HEK293 (cell line): ENCODE data around the gene ABCA1.

Experiments
- GLI4 ChIP-seq: fragments of 450-650 bp; formaldehyde crosslinking; IDR thresholded peaks from 2 replicates; pipeline ENCODE4 v1.5.1; 2016; ENCODE audit warnings: missing biosample characterization, missing genetic modification characterization
- GLIS2 ChIP-seq: fragments of 450-650 bp; formaldehyde crosslinking; IDR thresholded peaks from 2 replicates; pipeline ENCODE4 v1.5.1; 2016; ENCODE audit warnings: missing biosample characterization, missing genetic modification characterization
- KLF9 ChIP-seq: fragments of 450-650 bp; formaldehyde crosslinking; IDR thresholded peaks from 2 replicates; pipeline ENCODE4 v1.5.1; 2016; ENCODE audit warnings: missing biosample characterization, missing genetic modification characterization, low read depth
- SCRT2 ChIP-seq: fragments of 450-650 bp; formaldehyde crosslinking; IDR thresholded peaks from 2 replicates; pipeline ENCODE4 v1.5.1; 2016; ENCODE audit warnings: missing biosample characterization, missing genetic modification characterization
- SP2 ChIP-seq: fragments of 450-650 bp; formaldehyde crosslinking; IDR thresholded peaks from 2 replicates; pipeline ENCODE4 v1.5.1; 2016; ENCODE audit warnings: missing biosample characterization, missing genetic modification characterization
- SP3 ChIP-seq: fragments of 450-650 bp; formaldehyde crosslinking; IDR thresholded peaks from 2 replicates; pipeline ENCODE4 v1.5.1; 2016; ENCODE audit warnings: missing biosample characterization, missing genetic modification characterization
- WT1 ChIP-seq: fragments of 450-650 bp; formaldehyde crosslinking; IDR thresholded peaks from 2 replicates; pipeline ENCODE4 v1.5.1; 2016; ENCODE audit warnings: missing biosample characterization, missing genetic modification characterization
- ZBTB17 ChIP-seq: fragments of 450-650 bp; formaldehyde crosslinking; IDR thresholded peaks from 2 replicates; pipeline ENCODE4 v1.5.1; 2016; ENCODE audit warnings: missing biosample characterization, missing genetic modification characterization
- ZBTB8A ChIP-seq: fragments of 450-650 bp; formaldehyde crosslinking; IDR thresholded peaks from 2 replicates; pipeline ENCODE4 v1.5.1; 2016; ENCODE audit warnings: missing biosample characterization, missing genetic modification characterization
- ZIC2 ChIP-seq: fragments of 450-650 bp; formaldehyde crosslinking; IDR thresholded peaks from 2 replicates; pipeline ENCODE4 v1.5.1; 2016; ENCODE audit warnings: missing biosample characterization, missing genetic modification characterization
- ZNF140 ChIP-seq: fragments of 450-650 bp; formaldehyde crosslinking; IDR thresholded peaks from 2 replicates; pipeline ENCODE4 v1.5.1; 2016; ENCODE audit warnings: missing biosample characterization, missing genetic modification characterization
- ZNF211 ChIP-seq: fragments of 450-650 bp; formaldehyde crosslinking; IDR thresholded peaks from 2 replicates; pipeline ENCODE4 v1.5.1; 2016; ENCODE audit warnings: low read depth, missing biosample characterization, missing genetic modification characterization
- ZNF335 ChIP-seq: fragments of 450-650 bp; formaldehyde crosslinking; conservative IDR thresholded peaks from 2 replicates; pipeline ENCODE4 v1.5.1; 2016; ENCODE audit warnings: missing biosample characterization, missing genetic modification characterization
- ZNF394 ChIP-seq: fragments of 450-650 bp; formaldehyde crosslinking; IDR thresholded peaks from 2 replicates; pipeline ENCODE4 v1.5.1; 2016; ENCODE audit warnings: missing biosample characterization, missing genetic modification characterization, mild to moderate bottlenecking, moderate library complexity, borderline replicate concordance
- ZNF404 ChIP-seq: fragments of 450-650 bp; formaldehyde crosslinking; IDR thresholded peaks from 2 replicates; pipeline ENCODE4 v1.5.1; 2017; ENCODE audit warnings: missing biosample characterization, missing genetic modification characterization
- ZNF530 ChIP-seq: fragments of 450-650 bp; formaldehyde crosslinking; IDR thresholded peaks from 2 replicates; pipeline ENCODE4 v1.5.1; 2016; ENCODE audit warnings: low read depth, missing biosample characterization, missing genetic modification characterization
- ZNF561 ChIP-seq: fragments of 450-650 bp; IDR thresholded peaks from 2 replicates; pipeline ENCODE4 v1.5.1; 2018; ENCODE audit warnings: missing biosample characterization, missing genetic modification characterization, borderline replicate concordance
- ZNF600 ChIP-seq: fragments of 450-650 bp; formaldehyde crosslinking; IDR thresholded peaks from 2 replicates; pipeline ENCODE4 v1.5.1; 2016; ENCODE audit warnings: missing biosample characterization, missing genetic modification characterization
- ZNF621 ChIP-seq: fragments of 450-650 bp; formaldehyde crosslinking; IDR thresholded peaks from 2 replicates; pipeline ENCODE4 v1.5.1; 2017; ENCODE audit warnings: missing biosample characterization, missing genetic modification characterization
- ZNF624 ChIP-seq: fragments of 450-650 bp; formaldehyde crosslinking; IDR thresholded peaks from 2 replicates; pipeline ENCODE4 v1.5.1; 2017; ENCODE audit warnings: missing biosample characterization, missing genetic modification characterization
- ZNF76 ChIP-seq: fragments of 450-650 bp; formaldehyde crosslinking; IDR thresholded peaks from 2 replicates; pipeline ENCODE4; 2016; ENCODE audit warnings: low read depth, missing biosample characterization, missing genetic modification characterization, borderline replicate concordance
- ZXDB ChIP-seq: fragments of 450-650 bp; formaldehyde crosslinking; IDR thresholded peaks from 2 replicates; pipeline ENCODE4 v1.5.1; 2016; ENCODE audit warnings: missing biosample characterization, missing genetic modification characterization
- TF ChIP-seq, protein P1 (sequence below): fragments of 450-650 bp; formaldehyde crosslinking; optimal IDR thresholded peaks from 2 replicates; pipeline ENCODE3; 2016; ENCODE audit warnings: missing biosample characterization, mild to moderate bottlenecking, missing genetic modification characterization
- TF ChIP-seq, protein P2 (sequence below): fragments of 450-650 bp; formaldehyde crosslinking; IDR thresholded peaks from 2 replicates; pipeline ENCODE4 v1.5.1; 2016; ENCODE audit warnings: missing biosample characterization, missing genetic modification characterization
- TF ChIP-seq, protein P3 (sequence below): fragments of 450-650 bp; formaldehyde crosslinking; IDR thresholded peaks from 2 replicates; pipeline ENCODE4 v1.5.1; 2016; ENCODE audit warnings: missing biosample characterization, missing genetic modification characterization
- TF ChIP-seq, protein P4 (sequence below): fragments of 450-650 bp; formaldehyde crosslinking; IDR thresholded peaks from 2 replicates; pipeline ENCODE4 v1.5.1; 2016; ENCODE audit warnings: missing biosample characterization, missing genetic modification characterization
- TF ChIP-seq, protein P5 (sequence below): fragments of 450-650 bp; formaldehyde crosslinking; IDR thresholded peaks from 2 replicates; pipeline ENCODE4 v1.5.1; 2016; ENCODE audit warnings: missing biosample characterization, missing genetic modification characterization

ABCA1 gene

DNA sequence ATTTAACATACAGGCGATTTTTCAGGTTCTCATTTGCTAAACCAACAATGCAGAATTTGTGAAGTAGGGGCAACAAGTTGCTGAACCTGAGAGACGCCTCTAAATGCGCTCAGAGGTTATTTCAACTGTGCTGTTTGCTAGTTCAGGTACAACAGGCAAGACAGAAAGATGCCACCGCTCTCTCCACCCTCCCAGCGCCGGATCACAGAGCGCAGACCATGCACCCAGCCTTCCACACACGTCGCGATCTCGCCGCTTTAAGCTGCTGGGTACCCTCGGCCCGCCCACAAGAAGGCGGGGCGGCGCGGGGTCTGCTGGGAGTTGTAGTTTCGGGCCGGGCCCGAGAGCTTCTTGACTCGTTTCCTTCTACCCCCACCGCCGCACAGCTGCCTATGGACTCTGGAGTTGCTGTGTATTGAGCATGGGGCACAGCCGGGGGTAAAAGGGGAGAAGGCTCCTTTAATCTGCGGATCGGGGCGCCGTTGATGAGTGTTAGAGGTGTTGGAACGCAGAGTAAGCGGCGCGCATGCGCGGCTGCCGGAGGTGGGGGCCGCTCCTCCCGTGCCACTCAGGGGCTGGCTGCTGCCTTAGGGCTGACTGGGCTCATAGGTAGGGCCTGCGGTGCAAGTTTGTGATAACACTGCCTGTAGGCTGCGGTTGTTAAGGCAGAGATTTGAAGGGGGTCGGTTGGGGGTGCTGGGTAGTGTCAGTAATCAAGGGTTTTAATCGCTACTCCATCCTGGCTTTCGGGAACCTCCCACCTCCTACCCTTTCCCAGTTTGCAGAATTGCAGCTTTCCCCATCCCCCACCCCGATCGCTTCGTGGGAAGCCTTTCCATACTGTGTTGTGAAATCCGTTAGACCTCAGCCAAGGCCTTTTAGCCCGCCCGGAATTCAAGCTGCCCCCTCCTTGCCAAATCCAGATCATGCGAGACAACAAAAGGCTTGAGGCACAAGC is 40.3 kb upstream of the ABCA1 start (continued):
- TF ChIP-seq SP2 (tag by site-specific recombination) (peak; percentile 83), WT1 (tag by site-specific recombination) (no peak), ZNF561 (tag by site-specific recombination) (no peak), ZNF394 (tag by site-specific recombination) (no peak), ZBTB8A (tag by site-specific recombination) (peak; percentile 60), ZNF140 (tag by site-specific recombination) (no peak), ZNF404 (tag by site-specific recombination) (no peak), ZNF621 (tag by site-specific recombination) (no peak), ZNF76 (tag by site-specific recombination) (peak; percentile 93), GLI4 (no peak), SCRT2 (peak; percentile 94), ZNF600 (tag by site-specific recombination) (peak; percentile 4; the same call in 1 of the 2 replicates), ZBTB17 (tag by site-specific recombination) (peak; percentile 94), ZNF335 (tag by site-specific recombination) (peak; percentile 74), ZNF530 (tag by site-specific recombination) (no peak), KLF9 (tag by site-specific recombination) (peak; percentile 51), ZXDB (tag by site-specific recombination) (0 out of 2 replicates have a peak, but pooled peaks have one; percentile 36), ZNF211 (tag by site-specific recombination) (no peak), ZNF624 (tag by site-specific recombination) (no peak), GLIS2 (tag by site-specific recombination) (peak; percentile 13; the same call in 1 of the 2 replicates), SP3 (tag by site-specific recombination) (peak; percentile 98), ZIC2 (tag by site-specific recombination) (peak; percentile 41; the same call in 1 of the 2 replicates)
- TF ChIP-seq, protein P1, sequence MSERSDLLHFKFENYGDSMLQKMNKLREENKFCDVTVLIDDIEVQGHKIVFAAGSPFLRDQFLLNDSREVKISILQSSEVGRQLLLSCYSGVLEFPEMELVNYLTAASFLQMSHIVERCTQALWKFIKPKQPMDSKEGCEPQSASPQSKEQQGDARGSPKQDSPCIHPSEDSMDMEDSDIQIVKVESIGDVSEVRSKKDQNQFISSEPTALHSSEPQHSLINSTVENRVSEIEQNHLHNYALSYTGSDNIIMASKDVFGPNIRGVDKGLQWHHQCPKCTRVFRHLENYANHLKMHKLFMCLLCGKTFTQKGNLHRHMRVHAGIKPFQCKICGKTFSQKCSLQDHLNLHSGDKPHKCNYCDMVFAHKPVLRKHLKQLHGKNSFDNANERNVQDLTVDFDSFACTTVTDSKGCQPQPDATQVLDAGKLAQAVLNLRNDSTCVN (tag by site-specific recombination), result peak; percentile 16
- TF ChIP-seq, protein P2, sequence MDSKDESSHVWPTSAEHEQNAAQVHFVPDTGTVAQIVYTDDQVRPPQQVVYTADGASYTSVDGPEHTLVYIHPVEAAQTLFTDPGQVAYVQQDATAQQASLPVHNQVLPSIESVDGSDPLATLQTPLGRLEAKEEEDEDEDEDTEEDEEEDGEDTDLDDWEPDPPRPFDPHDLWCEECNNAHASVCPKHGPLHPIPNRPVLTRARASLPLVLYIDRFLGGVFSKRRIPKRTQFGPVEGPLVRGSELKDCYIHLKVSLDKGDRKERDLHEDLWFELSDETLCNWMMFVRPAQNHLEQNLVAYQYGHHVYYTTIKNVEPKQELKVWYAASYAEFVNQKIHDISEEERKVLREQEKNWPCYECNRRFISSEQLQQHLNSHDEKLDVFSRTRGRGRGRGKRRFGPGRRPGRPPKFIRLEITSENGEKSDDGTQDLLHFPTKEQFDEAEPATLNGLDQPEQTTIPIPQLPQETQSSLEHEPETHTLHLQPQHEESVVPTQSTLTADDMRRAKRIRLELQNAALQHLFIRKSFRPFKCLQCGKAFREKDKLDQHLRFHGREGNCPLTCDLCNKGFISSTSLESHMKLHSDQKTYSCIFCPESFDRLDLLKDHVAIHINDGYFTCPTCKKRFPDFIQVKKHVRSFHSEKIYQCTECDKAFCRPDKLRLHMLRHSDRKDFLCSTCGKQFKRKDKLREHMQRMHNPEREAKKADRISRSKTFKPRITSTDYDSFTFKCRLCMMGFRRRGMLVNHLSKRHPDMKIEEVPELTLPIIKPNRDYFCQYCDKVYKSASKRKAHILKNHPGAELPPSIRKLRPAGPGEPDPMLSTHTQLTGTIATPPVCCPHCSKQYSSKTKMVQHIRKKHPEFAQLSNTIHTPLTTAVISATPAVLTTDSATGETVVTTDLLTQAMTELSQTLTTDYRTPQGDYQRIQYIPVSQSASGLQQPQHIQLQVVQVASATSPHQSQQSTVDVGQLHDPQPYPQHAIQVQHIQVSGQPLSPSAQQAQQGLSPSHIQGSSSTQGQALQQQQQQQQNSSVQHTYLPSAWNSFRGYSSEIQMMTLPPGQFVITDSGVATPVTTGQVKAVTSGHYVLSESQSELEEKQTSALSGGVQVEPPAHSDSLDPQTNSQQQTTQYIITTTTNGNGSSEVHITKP (tag by site-specific recombination), result peak; percentile 70
- TF ChIP-seq, protein P3, sequence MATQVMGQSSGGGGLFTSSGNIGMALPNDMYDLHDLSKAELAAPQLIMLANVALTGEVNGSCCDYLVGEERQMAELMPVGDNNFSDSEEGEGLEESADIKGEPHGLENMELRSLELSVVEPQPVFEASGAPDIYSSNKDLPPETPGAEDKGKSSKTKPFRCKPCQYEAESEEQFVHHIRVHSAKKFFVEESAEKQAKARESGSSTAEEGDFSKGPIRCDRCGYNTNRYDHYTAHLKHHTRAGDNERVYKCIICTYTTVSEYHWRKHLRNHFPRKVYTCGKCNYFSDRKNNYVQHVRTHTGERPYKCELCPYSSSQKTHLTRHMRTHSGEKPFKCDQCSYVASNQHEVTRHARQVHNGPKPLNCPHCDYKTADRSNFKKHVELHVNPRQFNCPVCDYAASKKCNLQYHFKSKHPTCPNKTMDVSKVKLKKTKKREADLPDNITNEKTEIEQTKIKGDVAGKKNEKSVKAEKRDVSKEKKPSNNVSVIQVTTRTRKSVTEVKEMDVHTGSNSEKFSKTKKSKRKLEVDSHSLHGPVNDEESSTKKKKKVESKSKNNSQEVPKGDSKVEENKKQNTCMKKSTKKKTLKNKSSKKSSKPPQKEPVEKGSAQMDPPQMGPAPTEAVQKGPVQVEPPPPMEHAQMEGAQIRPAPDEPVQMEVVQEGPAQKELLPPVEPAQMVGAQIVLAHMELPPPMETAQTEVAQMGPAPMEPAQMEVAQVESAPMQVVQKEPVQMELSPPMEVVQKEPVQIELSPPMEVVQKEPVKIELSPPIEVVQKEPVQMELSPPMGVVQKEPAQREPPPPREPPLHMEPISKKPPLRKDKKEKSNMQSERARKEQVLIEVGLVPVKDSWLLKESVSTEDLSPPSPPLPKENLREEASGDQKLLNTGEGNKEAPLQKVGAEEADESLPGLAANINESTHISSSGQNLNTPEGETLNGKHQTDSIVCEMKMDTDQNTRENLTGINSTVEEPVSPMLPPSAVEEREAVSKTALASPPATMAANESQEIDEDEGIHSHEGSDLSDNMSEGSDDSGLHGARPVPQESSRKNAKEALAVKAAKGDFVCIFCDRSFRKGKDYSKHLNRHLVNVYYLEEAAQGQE (tag by site-specific recombination), result no peak
- TF ChIP-seq, protein P4, sequence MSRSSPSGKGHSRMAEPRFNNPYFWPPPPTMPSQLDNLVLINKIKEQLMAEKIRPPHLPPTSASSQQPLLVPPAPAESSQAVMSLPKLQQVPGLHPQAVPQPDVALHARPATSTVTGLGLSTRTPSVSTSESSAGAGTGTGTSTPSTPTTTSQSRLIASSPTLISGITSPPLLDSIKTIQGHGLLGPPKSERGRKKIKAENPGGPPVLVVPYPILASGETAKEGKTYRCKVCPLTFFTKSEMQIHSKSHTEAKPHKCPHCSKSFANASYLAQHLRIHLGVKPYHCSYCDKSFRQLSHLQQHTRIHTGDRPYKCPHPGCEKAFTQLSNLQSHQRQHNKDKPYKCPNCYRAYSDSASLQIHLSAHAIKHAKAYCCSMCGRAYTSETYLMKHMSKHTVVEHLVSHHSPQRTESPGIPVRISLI (tag by site-specific recombination), result 0 out of 2 replicates have a peak, but pooled peaks have one; percentile 12
- TF ChIP-seq, protein P5, sequence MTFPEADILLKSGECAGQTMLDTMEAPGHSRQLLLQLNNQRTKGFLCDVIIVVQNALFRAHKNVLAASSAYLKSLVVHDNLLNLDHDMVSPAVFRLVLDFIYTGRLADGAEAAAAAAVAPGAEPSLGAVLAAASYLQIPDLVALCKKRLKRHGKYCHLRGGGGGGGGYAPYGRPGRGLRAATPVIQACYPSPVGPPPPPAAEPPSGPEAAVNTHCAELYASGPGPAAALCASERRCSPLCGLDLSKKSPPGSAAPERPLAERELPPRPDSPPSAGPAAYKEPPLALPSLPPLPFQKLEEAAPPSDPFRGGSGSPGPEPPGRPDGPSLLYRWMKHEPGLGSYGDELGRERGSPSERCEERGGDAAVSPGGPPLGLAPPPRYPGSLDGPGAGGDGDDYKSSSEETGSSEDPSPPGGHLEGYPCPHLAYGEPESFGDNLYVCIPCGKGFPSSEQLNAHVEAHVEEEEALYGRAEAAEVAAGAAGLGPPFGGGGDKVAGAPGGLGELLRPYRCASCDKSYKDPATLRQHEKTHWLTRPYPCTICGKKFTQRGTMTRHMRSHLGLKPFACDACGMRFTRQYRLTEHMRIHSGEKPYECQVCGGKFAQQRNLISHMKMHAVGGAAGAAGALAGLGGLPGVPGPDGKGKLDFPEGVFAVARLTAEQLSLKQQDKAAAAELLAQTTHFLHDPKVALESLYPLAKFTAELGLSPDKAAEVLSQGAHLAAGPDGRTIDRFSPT (tag by site-specific recombination), result 0 out of 2 replicates have a peak, but pooled peaks have one; percentile 15
